Stimulated activated CD8-positive, alpha-beta memory T cell treated with anti-CD3 and anti-CD28 coated beads, Interleukin-12 subunit alpha, Interleukin-12 subunit beta, amount 100 ng/mL, for 1 hour (primary cell): ENCODE data around the gene CLUH.
"Not testable (repeated sequence)": the region's sequence is repeated elsewhere in the genome, so short reads cannot be mapped to it uniquely, and the experiment has no call there.

Experiments
- DNase-seq: peaks from one replicate; pipeline ENCODE4 v3.0.0-alpha.2; 2020; ENCODE audit warnings: low read depth

CLUH gene

DNA sequence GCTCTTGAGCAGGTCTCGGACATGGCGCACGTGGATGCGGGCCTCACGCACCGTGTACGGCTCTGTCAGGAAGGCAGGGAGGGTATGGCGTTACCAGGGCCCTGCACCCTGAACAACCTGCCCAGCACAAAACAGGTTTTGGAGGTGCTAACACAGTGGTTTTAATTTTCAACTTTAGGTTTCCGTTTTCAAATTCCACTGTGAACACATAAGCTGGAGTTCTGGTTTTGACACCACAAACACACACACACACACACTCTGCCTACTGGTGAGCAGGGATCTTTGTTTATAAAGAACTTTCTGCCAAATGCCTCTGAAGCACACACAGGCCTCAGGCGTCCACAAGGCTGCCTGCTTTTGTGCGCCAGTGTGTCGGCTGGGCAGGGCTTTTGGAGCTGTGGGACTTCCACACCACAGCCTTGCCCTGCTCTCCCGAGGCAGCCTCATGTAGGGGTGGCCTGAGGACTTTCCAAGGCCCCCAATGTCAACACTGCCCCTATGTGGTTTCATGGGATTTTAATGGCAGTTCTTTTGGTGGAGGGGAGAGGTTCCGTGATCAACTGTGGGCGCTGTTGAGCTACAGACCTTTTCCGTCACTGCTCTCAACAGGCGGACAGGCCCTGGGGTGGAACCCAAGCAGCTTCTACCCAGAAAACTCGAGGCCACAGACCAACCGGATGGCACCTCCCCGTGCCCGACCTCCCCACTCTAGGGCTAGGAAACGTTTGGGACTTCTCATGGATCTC, 9.4 kb downstream of the CLUH start:
- DNase-seq, result no peak

DNA sequence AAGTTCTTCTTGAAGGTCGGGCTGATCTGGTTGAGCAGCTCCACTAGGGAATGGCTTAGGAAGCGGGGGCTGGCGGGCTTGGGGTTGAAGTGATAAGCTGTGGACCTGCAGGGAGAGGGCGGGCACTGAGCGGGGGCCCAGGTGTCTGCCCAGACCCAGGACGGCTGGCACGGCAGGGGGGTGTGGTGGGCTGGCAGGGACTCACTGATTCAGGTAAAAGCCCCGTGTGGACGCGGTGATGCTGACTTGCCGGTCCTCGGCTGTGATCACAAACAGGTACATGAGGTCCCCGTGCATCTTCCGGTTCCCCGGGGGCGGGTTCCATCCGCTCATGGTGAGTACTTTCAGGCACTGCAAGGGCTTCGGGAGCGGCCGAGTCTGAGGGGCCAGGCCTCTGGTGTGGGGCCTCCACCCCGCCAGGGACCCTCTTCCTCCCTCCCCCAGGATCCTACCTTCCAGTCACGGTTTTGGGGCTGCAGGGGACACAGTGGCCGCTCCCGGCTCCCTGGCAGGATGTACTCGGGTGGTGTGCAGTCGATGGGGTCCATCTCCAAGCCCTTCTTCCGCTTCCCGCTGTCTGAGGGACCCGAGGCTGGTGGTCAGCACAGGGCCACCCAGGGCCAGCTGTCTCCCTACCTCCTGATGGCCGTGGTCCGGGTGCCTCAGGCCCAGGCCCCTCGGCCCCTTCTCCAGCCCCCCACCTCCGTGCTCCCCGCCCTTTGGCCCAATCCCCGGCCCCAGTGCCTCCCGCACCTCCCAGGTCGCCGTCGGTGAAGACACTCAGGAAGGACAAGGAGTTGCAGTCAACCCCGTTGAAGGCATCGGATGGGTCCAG, 10.2 kb downstream of the CLUH start:
- no peak for DNase-seq

DNA sequence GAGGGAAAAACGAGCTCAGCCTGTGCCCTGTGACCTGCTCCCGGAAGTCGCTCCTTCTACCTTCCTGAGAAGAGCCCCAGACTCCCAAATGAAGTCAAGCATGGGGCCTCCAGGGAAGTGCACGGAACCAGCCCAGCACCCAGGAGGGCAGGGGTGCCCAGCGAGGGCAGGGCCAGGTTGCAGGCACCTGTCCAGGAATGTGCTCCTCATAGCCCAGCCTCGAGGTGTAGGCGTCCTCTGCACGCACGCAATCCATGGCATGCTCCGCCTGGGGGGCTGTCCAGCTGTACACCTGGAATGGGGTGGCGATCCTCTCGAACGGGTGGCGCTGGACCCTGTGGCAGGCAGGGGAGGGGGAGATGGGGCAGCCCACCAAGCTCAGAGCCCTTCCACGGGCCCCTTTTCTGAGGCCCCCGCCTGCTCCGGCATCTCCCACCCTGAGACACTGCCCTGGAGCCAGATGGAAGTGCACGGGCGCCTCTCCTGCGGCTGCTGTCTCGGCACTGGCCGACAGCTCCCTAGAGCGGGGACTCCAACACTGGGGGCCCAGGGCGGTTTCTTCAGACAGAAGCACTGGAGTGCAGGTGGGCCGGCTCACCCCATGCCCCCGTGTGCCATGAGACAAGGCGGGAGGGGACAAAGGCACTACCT, 10.9 kb downstream of the CLUH start:
- no peak for DNase-seq

DNA sequence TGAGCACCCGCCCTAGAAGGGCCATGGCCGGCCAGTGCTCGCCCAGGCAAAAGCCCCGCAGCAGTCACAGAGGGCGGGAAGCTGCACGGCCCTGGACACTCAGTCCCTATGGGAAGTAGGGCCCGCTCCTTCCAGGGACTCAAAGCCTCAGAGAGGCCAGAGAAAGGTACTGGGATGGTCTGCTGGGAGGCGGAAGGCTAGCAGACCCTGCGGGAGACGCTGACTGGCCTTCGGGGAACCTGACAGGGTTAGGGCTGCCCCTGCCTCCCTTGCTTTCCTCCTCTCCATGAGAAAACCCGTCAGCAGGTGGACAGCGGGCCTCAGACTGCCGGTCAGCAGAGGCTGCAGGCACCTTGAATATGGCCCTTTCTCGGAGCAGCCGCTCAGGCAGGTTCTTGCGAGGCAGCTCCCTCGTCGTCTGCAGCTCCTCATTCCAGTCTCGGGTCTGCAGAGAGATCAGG, 11.5 kb downstream of the CLUH start:
- no peak for DNase-seq

DNA sequence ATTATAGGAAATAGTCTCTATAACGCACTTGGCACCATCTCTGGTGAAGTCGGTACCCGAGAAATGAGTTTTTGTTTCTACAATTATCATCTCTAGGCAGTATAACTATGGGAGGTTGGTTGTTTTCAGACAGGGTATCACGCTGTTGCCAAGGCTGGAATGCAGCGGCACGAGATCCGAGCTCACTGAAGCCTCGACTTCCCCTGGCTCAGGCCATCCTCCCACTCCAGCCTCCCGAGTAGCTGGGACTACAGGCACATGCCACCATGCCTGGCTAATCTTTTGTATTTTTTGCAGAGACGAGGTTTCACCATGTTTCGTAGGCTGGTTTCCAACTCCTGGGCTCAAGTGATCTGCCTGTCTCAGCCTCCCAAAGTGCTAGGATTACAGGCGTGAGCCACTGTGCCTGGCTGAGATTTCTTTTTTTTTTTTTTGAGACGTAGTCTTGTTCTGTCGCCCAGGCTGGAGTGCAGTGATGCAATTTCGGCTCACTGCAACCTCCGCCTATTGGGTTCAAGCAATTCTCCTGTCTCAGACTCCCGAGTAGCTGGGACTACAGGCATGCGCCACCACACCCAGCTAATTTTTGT, 12.3 kb downstream of the CLUH start:
- DNase-seq, result not testable (repeated sequence)

DNA sequence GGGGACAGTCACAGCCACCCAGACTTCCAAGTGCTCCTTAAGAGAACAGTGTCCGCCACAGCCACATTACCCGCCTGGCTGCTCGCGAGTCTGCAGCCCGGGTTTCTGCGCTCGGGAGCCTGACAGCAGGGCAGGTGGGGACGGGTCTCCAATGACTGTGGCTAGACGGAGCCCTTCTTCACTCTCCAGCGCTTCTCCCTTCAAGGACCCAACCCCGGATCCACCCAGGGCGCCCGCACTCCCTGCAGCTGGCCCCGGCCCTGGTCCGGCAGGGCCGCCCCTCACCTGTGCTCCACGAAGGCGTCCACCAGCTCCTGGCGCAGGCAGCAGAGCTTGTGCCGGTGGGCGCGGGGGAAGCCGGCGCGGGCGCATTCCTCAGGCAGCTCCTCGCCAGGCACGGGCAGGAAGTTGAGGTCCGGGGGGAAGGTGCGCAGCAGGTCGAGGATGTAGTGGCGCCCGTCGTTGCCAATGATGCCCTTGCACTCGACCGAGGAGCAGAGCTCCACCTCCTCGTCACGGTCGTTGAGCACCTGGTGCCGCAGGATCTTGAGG, 13.9 kb downstream of the CLUH start:
- DNase-seq, result no peak

DNA sequence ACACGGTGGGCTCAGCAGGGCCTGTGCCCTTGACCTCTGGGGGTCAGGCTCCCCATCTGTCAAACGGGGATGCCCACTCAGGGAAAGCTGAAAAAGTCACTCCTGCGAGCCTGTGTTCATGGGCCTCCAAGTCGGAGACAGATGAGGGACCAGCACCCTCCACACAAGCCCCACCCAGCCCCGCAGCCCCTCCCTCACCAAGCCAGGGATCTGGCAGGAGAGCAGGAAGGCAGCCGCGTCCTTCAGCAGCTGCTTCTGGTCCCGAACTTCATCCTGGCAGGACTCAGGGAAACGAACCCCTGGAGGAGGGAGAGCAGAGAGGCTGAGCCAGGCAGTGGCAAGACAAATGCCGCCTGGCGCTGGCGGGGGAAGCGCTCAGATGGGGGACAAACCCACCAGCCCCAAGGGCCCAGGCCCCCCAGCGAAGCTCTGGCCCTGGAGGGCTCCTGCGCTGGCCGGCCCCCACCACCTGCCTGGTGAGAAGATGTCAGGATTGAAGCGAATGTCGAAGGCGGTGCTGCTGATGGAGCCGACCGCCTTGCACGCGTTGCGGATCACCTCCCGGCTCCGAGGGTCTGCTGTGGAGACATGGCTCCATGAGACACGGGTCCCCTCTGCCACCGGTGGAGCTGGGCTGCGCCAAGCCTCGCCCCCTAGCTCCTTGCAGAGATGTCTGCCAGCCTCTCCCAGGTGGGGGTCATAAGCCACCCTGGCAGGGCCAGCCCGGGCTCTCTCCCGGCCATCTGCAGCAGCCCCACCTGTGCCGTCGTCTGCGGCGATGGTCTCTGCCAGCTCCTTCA, 15.4 kb downstream of the CLUH start:
- no peak for DNase-seq

DNA sequence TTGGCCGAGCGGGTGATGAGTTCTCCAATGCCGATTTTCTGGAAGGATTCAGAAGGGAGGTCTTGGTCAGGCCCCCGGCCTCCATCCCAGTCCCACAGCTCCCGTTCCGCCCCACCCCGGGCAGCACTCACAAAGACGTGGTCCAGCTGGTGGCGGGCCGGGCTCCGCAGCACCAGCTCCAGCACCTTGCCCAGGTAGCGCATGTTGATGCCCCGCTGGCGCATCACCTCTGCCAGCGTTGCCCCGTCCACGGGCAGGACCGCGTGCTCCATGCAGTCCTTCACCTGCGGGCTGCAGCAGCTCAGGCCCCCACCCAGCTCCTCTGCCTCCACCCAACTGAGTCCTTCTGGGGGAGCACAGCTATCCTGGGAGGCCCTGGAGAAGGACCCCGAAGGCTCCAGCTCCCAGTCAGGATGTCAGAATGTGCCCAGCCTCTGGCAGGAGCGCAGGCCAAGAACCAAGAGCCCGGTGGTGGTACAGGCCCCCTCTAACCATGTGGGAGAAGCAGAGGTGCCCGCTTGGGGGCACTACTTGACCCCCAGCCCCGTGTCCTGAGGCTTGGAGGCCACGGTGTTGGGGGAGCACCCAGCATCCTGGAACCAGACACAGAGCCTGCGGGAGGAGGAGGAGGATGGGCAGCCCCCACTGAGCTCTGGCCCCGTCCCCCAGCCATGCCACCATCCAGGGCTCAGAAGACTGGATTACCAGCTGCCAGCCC, 16.2 kb downstream of the CLUH start:
- no peak for DNase-seq

DNA sequence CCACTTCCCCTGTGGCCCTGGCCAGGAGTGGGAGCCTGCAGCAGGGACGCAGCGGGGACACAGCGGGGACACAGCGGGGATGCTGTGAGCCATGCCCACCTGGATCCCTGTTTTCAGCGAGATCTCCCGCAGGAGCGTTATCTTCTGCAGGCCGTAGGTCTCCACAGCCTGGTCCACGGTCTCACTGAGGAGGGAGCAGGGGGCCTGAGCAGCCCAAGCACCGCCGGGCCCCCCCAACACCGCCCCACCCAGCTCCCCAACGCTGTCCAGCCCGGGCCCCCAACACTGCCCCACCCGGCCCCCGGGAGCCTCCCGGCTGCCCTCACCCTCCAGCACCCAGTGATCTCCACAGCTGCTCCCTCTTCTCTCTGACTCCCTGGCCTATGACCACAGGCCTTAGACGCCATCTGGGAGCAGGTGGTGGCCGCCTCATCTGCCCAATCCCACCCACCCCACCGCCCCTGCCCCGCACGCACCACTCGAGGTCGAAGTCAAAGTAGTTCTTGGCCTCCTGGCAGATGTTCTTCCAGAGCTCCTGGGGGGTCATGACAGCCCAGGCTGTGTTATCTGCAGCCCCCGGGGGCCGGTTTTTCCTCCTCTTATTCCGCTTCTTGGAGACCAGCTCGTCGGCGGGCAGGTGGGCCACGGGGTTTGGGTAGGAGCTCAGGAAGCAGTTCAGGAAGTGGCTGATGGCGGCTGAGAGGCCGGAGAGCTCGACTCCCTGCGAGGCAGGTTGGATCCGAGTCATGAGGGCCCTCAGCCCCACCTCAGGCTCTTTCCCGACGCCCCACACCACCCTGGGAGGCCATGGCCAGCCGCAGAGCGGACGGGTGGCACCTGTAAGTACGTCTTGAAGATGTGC, 17.0 kb downstream of the CLUH start:
- no peak for DNase-seq

DNA sequence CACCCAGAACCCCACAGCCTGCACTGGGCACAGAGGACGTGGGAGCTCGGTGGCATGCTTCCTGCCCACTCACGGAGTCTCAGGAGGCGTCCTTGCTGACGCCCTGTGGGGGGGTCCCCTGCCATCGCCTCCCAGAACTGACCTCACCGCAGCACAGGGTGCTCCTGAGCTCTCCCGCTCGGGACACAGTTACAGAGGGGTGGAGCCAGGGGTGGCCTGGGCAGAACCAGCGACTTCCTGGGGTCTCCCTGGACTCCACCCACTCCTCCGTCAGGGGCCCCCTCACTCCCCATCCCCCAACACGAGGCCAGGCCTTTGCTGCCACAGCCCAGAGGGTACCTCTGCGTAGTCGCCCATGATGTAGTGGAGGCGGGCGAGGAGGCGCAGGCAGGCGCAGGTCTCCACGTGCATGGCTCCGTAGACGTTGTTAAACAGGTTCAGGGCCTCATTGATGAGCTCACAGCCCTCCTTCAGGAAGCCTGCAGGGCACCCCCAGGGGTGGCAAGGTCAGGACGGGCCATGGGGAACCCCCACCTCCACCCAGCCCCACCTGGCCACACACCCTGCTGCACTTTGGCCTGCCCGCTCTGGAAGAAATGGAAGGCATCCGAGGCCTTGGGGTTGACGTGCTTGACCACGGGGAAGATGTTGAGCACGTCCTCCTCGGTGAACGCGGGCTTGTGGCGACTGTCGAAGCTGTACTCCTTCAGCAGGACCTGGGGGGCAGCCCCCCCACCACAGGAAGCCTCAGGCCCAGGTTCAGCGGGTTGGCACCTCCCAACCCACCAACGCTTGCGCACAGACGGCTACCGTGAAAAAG, 17.8 kb downstream of the CLUH start:
- no peak for DNase-seq

DNA sequence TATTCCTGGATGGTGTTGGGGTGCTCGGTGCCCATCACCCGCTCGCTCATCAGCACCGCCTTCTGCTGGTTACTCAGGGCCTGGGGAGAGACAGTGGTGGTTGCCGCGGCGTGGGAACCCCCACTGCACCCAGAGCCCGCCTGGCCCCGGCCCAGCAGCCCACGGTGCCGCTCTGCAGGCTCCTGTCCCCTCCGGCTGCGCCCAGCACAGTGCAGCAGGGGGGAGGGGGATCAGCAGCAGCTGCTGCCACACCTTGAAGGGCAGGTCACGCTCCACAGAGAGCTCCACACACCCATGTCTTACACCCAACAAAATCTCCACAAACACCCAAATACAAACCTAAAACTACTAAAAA, 18.8 kb downstream of the CLUH start:
- DNase-seq, result no peak

DNA sequence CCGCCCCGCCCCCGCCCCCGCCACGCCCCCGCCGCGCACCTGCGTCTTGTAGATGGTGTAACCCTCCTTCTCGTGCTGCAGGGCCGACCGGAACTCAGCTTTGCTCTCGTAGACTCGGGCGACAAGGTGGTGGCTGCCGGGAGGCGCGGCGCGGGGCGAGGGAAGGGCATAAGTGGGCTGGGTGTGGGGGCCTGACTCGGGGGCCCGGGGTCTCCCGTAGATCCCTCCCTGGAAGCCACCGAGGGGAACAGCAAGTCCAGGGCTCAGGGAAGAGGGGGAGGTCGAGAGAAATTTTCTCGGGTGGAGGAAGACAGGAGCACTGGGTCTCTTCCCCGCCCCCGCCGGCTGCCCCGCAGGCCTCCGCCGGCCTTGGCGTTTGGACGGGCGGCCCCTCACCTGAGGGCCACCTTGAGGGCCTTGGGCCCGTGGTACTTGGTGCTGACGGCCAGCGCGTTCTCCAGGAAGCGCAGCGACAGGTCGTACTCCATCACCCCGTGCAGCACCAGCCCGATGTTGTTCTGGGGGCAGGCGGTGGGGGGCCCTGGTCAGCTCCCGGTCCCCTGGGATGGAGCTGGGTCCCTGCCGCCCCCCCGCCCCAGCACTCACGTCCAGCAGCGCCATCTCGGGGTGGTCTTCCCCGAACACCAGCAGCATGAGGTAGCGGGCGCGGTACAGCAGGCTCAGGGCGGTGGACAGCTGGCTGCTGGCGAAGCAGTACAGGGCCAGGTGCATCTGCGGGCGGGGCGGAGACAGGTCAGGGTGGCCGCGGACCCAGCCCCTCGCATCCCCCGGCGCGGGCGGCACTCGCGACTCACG, 19.4 kb downstream of the CLUH start:
- no peak for DNase-seq

DNA sequence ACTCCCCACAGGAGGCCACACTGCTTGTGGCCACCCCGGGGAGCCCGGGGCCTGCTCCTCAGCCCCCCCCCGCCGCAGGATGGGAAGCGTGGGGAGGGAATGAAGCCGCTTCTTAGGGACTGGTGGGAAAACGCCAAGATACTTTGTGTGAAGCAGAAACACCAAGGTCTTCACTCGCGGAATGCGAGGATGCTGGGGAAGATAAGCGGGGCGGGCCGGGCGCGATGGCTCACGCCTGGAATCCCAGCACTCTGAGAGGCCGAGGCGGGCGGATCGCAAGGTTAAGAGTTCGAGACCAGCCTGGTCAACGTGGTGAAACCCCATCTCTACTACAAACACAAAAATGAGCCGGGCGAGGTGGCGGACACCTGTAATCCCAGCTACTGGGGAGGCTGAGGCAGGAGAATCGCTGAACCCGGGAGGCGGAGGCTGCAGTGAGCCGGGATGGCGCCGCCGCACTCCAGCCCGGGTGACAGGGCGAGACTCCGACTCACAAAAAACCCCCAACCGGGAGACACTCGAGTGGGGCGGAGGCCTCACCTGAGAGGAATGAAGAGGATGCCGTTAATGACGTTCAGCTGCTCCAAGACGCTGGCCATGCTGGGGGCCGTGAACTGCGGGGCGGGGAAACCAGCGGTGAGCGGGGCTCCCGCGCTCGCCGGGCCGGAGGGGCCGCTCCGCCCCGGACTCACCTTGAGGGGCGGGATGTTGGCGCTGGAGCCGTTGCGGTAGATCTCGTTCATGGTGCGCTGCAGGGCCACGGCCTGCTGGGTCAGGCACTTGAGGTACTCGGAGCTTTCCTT, 20.3 kb downstream of the CLUH start:
- DNase-seq, result no peak

DNA sequence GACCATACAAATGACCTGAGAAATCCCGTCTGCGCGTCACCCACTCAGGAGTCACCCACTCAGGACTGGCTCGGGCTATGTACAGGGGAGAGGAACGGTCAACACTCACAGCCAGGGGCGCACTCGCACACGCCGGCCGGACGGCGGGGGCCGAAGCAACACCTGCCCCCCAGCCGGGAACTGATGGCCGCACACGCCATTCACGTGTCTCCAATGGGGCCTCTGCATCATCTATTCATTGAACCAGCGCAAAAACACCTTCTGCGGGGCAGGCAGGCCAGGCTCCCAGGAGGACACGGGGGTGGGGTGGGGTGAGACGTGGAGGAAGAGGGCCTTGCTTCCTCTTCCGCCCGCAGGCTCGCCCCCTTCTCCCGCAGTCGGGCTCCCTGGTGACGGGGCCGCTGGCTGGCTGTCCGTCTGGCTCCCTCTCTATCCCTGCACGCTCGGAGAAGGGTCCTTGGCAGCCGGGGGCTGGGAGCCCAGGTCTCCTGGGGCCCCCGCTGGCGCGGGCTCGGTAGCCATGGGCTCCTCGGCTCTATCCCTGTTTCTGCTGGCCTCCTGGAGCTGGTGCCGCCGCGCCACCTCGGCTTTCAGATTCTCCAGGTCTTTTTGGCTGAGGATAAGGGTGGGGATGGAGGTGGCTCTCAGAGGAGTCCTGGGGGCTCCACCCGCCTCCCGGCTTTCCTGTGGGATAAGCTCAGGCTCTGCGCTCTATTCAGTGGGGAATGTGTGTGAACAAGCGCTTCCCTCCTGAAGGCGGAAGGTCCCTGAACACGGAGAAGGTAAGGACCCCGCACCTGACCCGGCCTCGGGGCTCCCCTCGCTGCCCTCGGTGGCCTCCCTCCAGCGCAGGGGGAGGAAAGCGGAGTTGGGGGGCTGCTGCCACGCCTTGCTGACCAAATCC, 21.1 kb downstream of the CLUH start:
- no peak for DNase-seq

DNA sequence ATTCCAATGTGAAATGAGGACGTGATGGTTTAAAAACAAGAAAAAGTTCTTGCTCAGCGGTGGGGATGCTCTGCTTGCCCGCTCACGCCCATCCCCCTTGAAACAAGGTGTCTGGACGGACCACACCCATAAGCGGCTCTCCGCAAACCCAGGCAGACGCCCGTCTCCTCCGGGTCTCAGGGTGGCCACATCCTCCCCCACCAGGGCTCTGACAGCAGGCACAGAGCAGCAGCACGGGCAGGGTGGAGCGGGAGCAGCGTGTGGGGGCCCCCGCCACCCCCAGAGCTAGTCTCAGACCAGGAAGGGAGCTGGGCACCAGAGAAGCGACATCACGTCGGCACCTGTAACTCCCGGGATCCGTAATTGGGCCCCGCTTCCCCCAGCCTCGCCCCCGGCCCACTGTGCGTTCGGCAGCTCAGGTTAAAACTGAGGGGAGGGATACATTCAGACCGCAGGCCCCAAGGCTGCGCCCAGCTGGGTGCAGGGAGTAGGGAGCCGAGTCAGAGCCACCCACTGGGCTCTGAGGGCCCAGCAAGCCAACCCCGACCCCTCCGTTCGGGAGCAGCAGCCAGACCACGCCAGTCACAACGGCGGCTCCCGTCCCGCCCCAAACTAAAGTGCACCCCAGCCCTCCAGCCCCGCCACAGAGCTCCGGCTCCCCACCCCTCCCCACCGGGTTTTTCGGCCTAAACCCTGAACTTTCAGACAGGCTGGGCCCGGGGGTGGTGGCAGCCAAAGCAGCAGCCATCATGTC, 22.0 kb downstream of the CLUH start:
- DNase-seq, result no peak
